Keratinocyte (primary cell): ENCODE data around the gene TBL2.
"Not testable (repeated sequence)": the region's sequence is repeated elsewhere in the genome, so short reads cannot be mapped to it uniquely, and the experiment has no call there.

Source experiments
- CTCF ChIP-seq, 3 experiments: IDR thresholded peaks in 1 of 3; conservative IDR thresholded peaks in 1 of 3; optimal IDR thresholded peaks in 1 of 3; 2 replicates in 2 of 3; 3 replicates in 1 of 3; pipeline versions ENCODE3 to v1.5.1; 2011; ENCODE audit warnings: low read length in 3 of 3, mild to moderate bottlenecking in 3 of 3, moderate library complexity in 2 of 3, control low read depth in 1 of 3, inconsistent platforms in 1 of 3; ENCODE audit not compliant: insufficient read depth in 2 of 3; ENCODE audit errors: extremely low read depth in 1 of 3
- EZH2 ChIP-seq: IDR thresholded peaks from one replicate; pipeline ENCODE4 v1.6.1; 2012; ENCODE audit warnings: inconsistent platforms, mild to moderate bottlenecking, low read length, moderate library complexity

- TF ChIP-seq CTCF (optimal IDR thresholded peaks at IDR 0.05 in 1 of 3, IDR thresholded peaks at IDR 0.05 in 1 of 3, conservative IDR thresholded peaks at IDR 0.05 in 1 of 3; ENCODE audit: extremely low read depth in 1 of 3, insufficient read depth in 2 of 3, low read length in 3 of 3); EZH2: not testable (repeated sequence)
Observed at GRCh38 chr7:73550093-73550492, 28.3 kb downstream of the TBL2 start.
